Globus pallidus (tissue), 1 donor: ENCODE data around the gene SIGLEC15.

Experiments
- DNase-seq: peaks from one replicate; pipeline ENCODE4 v3.0.0-alpha.2; 2015; ENCODE audit warnings: low spot score

Gene SIGLEC15

DNA sequence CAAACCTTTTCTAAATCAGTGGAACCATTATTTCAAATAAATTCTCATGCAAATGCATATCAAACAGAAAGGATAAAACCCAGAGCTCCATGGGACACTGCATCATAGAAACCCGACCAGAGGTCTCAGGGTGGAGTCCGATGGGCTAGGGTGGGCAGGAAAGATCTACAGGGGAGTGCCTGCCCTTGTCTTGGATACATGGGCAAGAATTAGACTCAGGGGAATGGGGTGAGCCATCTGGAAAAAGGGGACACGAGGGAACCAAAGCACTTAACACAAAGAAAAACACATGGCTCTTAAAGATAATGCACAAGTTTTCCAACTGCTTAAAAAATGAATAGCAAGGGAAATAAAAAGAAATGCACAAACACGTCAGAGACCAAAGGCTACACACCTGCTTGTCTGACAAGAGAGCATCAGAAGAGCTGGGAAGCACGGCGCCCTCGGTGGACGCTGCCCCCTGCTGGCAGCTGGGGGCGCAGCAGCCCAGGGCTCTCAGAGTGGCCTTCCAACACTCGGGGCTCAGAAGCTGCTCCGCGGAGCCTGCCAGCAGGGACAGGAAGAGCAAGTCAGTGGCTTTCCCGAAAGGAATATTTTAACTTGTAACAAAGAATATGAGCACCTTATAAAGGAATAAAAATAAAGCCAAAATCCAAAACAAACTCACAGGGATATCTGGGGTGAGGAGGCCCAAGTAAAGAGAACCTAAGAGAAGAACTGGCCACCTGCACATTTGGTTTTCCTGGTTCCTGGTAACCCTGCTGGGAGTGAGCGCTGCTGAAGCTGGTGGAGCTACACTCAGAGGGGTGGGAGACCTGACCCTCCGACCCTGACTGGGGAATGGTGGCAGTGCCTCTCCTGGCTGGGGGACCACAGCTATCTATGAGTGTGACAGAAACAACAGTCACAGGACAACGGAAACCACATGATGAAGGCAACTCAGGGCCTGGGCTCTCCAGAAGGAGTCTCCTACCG, 54.5 kb downstream of the SIGLEC15 start:
- peak; percentile 43 for DNase-seq

GRCh38 chr18:45880876-45881558, 55.5 kb downstream of the SIGLEC15 start:
- DNase-seq, result no peak

DNA sequence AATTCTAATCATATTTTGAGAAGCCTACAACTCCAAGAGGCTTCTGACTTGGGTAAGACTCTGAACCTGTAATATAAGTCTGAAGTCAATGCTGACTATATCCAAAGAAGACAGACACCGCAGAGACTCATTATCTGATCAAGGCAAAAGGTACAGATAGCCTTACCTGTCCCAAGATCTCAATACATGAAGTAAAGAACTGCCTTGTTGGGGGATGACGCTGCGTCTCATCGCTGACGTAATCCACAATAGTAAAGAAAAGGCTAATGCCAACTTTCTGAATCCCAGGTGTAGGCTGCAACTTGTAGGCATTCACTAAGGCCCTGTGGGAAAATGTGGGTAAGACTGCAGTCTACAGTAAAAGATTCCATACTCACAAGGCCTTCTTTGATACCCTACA, 62.1 kb downstream of the SIGLEC15 start:
- DNase-seq, result no peak

DNA sequence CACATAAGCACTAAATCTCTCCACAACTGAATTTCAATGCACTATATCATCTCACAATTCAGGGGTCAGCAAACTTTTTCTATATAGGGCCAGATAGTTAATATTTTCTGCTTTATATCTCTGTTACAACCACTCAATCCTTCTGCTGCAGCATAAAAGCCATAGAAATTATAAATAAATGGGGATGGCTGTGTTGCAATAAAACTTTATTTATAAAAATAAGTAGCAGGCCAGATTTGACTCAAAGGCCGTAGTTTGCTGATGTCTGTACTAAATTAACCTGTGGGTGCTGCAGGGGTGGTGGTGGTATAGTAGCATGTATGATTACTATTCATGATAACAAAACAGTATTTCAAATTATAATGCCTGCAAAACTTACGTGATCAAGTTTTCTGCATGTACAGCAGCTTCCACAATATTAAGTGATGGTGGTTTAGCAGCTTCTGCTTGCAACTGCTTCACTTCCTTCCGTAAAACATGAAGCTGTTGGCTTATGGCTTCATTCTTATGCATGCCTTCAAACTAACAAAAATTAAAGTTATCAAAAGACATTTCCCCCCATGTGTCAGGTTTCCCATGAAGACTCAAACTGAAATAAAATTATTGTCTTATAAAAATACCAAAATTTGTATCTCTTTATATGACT, 64.1 kb downstream of the SIGLEC15 start:
- DNase-seq, result no peak

GRCh38 chr18:45890606-45891005, 65.1 kb downstream of the SIGLEC15 start:
- DNase-seq, result no peak

DNA sequence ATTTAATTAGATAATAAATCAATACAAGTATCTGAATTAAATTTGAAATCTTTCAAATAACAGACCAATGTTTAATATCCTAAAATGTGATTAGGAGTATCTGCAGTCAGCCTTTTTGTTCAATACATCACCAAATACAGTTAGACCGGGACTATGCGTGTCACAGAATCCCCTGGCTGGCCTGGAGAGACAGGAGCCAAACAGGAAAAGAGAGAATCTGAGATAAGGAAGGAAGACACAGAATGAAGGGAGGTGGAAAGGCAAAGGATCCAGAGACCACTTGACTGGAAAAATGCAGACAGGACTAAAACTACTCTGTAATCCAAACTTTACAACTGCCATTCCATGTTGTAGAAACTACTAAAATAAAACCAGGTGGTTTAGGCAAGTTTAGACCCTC, 66.3 kb downstream of the SIGLEC15 start:
- no peak for DNase-seq
